T-helper 17 cell (primary cell): ENCODE results near the gene YES1. TPM values are rescaled to one million over a fixed set of nuclear protein-coding genes. Genes with fewer than 3 reads are reported as not detected.
A peak's percentile ranks its signal among the peaks of the same experiment; 100 is the strongest.
"Not testable (repeated sequence)": the region's sequence is repeated elsewhere in the genome, so short reads cannot be mapped to it uniquely, and the experiment has no call there.

Experiments used
- ATAC-seq: fragments of 150-1000 bp; cut with Tn5 transposase; 2 replicates; pipeline ENCODE4 v1.10.0; 2021; ENCODE audit warnings: mild to moderate bottlenecking, moderate library complexity
- DNase-seq, 3 donors: peaks; one replicate each; pipeline versions ENCODE4 v3.0.0 to v3.0.0-alpha.2; 2020 to 2021
- H3K9me3 ChIP-seq: one replicate; pipeline ENCODE4 v1.7.0; 2013; ENCODE audit warnings: low read length, mild to moderate bottlenecking; ENCODE audit not compliant: control insufficient read depth, poor library complexity, severe bottlenecking
- H3K27ac Mint-ChIP-seq: one replicate; pipeline ENCODE4 v1.8.0; 2022; ENCODE audit warnings: mild to moderate bottlenecking, moderate library complexity, mixed read lengths
- H3K27me3 Mint-ChIP-seq: one replicate; pipeline ENCODE4 v1.8.0; 2022; ENCODE audit warnings: mixed read lengths
- H3K36me3 Mint-ChIP-seq: one replicate; pipeline ENCODE4 v1.8.0; 2022; ENCODE audit warnings: low read depth, mixed read lengths
- H3K4me1 Mint-ChIP-seq: one replicate; pipeline ENCODE4 v1.8.0; 2022; ENCODE audit warnings: mild to moderate bottlenecking, mixed read lengths
- H3K4me3 Mint-ChIP-seq: one replicate; pipeline ENCODE4 v1.8.0; 2022; ENCODE audit warnings: mild to moderate bottlenecking, moderate library complexity, mixed read lengths
- total RNA-seq, 4 donors: library from RNA in 2 of 4; stranded (reverse) in 2 of 4; gene quantifications; one replicate each; pipeline ENCODE4 v1.2.3 and lab custom pipeline; 2022 to 2026

YES1 gene
- total RNA-seq, 2 donors from 2014 or later: 6.9 to 7.1 TPM

GRCh38 chr18:697800-698199 is 114.2 kb downstream of the YES1 start:
- Mint-ChIP-seq H3K27me3 (no peaks in the 10 kb centered on the region), H3K27ac (no peak overlapping the region), H3K4me1 (peaks cover 4% of the 10 kb centered on the region), H3K4me3 (no peak overlapping the region), H3K36me3 (peaks cover 2% of the 10 kb centered on the region)
- ATAC-seq (no peak), DNase-seq (no peak)
- H3K9me3 ChIP-seq: no peaks in the 10 kb centered on the region

- ATAC-seq (no peak), DNase-seq (no peak)
- peaks cover 3% of the 10 kb centered on the region for H3K36me3 Mint-ChIP-seq
- H3K4me3 Mint-ChIP-seq: no peak overlapping the region
- H3K27me3 Mint-ChIP-seq: no peaks in the 10 kb centered on the region
- H3K27ac Mint-ChIP-seq: no peak overlapping the region
- H3K9me3 ChIP-seq: no peaks in the 10 kb centered on the region
- peaks cover 3% of the 10 kb centered on the region for H3K4me1 Mint-ChIP-seq
Measured at GRCh38 chr18:697012-697411, 115.0 kb downstream of the YES1 start.

- Mint-ChIP-seq H3K27ac (peak overlapping the region; percentile 73), H3K4me1 (peaks cover 3% of the 10 kb centered on the region), H3K27me3 (no peaks in the 10 kb centered on the region), H3K4me3 (no peak overlapping the region), H3K36me3 (peaks cover 3% of the 10 kb centered on the region)
- DNase-seq (no peak), ATAC-seq (no peak)
- no peaks in the 10 kb centered on the region for H3K9me3 ChIP-seq
Measured at GRCh38 chr18:693466-694187, 118.4 kb downstream of the YES1 start.

GRCh38 chr18:692824-693223 is 119.2 kb downstream of the YES1 start:
- no peaks in the 10 kb centered on the region for H3K9me3 ChIP-seq
- Mint-ChIP-seq H3K36me3 (peaks cover 3% of the 10 kb centered on the region), H3K4me3 (no peak overlapping the region), H3K27me3 (no peaks in the 10 kb centered on the region), H3K27ac (no peak overlapping the region), H3K4me1 (peaks cover 3% of the 10 kb centered on the region)
- DNase-seq (no peak), ATAC-seq (no peak)

- no peaks in the 10 kb centered on the region for H3K27me3 Mint-ChIP-seq
- no peak overlapping the region for H3K4me3 Mint-ChIP-seq
- peaks cover 8% of the 10 kb centered on the region for H3K4me1 Mint-ChIP-seq
- H3K27ac Mint-ChIP-seq: no peak overlapping the region
- H3K36me3 Mint-ChIP-seq: peaks cover 3% of the 10 kb centered on the region
- no peak for DNase-seq
- no peaks in the 10 kb centered on the region for H3K9me3 ChIP-seq
- no peak for ATAC-seq
Measured at GRCh38 chr18:688323-688722, 123.7 kb downstream of the YES1 start.

DNA sequence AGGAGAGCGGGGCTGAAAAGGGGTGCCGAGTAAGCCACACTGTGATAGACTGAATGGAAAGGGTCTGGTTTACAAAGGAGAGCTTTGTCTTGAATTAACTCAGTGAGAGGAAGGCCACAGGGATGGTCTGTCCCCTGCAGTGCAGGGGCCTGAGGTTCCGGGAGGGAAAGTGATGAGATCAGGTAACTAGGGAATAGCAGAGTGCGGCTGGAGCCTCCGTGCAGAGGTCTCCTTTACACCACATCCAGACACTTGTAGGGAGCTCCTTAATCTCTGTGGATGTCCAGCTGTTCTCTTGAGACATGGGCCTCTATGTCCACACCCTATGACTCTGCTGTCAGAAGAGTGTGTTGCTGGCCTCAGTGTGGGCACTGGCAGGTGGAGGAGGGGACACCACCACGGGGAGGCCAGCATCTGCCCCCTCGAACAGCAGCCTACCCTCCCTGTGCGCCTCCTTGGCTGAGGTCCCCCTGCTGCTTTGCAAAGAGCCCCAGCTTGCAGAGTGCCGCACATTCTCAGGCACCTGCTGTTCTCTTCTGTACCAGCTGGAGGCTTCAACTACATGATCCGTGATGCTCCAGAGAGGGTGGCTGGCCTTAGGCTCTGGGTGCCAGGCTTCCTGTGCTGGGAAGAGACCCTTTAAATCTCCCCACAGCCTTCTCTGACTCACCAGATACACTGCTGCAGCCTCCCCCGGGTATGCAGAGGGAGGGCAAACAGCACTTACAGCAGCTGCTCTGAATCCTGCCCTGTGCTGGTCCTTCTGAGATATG is 125.5 kb downstream of the YES1 start:
- Mint-ChIP-seq H3K4me3 (no peak overlapping the region), H3K27ac (peak overlapping the region; percentile 37), H3K27me3 (no peaks in the 10 kb centered on the region), H3K36me3 (peaks cover 2% of the 10 kb centered on the region), H3K4me1 (peaks cover 16% of the 10 kb centered on the region)
- ATAC-seq (no peak), DNase-seq (no peak)
- no peaks in the 10 kb centered on the region for H3K9me3 ChIP-seq

DNA sequence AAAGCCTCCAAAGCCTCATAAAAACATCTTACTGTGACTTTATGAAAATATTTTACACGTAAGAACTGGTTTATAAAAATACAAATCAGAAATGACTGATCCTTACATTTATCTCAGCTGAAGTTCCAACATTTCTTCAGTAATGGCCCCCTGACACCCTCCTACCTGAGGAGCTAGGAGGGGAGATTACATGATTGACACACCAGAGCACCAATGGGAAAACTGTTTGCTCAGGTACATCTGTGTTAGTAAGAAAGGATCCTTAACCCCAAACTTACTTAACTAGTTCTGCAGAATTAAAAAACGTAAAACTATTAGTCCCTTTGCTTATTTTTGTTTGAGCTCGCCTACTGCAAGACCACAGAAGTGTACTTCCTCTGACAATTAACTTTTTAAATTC is 126.6 kb downstream of the YES1 start:
- peak overlapping the region; percentile 37 for H3K27ac Mint-ChIP-seq
- no peaks in the 10 kb centered on the region for H3K27me3 Mint-ChIP-seq
- H3K4me1 Mint-ChIP-seq: peaks cover 17% of the 10 kb centered on the region
- no peaks in the 10 kb centered on the region for H3K9me3 ChIP-seq
- peaks cover 2% of the 10 kb centered on the region for H3K36me3 Mint-ChIP-seq
- ATAC-seq: no peak
- no peak for DNase-seq
- no peak overlapping the region for H3K4me3 Mint-ChIP-seq

- ATAC-seq (no peak), DNase-seq (no peak)
- H3K9me3 ChIP-seq: no peaks in the 10 kb centered on the region
- H3K27ac Mint-ChIP-seq: peak overlapping the region; percentile 90
- H3K36me3 Mint-ChIP-seq: peaks cover 2% of the 10 kb centered on the region
- H3K4me3 Mint-ChIP-seq: no peak overlapping the region
- H3K27me3 Mint-ChIP-seq: no peaks in the 10 kb centered on the region
- peaks cover 19% of the 10 kb centered on the region for H3K4me1 Mint-ChIP-seq
Measured at GRCh38 chr18:683531-683930, 128.5 kb downstream of the YES1 start.

DNA sequence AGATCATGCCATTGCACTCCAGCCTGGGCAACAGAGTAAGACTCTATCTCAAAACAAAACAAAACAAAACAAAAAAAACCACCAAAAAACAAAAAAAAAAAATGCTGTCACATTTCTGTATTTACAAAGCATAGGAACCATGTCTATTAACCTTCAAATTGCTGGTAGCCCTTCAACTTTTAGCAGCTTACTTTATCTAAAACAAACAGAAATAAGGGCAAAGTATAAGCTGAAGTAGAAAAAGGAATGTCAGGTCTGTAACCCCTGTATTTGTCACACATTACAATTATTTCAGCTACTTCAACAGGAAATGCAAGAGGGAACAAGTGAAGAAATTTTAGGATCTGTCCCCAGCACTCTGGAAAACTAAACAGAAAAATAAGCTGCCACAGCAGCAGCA is 129.2 kb downstream of the YES1 start:
- ATAC-seq (no peak), DNase-seq (no peak)
- Mint-ChIP-seq H3K4me3 (no peak overlapping the region), H3K27ac (peak overlapping the region; percentile 90), H3K27me3 (no peaks in the 10 kb centered on the region), H3K36me3 (peaks cover 2% of the 10 kb centered on the region), H3K4me1 (peaks cover 19% of the 10 kb centered on the region)
- no peaks in the 10 kb centered on the region for H3K9me3 ChIP-seq

- not testable (repeated sequence) for H3K36me3 Mint-ChIP-seq, DNase-seq, H3K9me3 ChIP-seq, ATAC-seq, H3K27me3 Mint-ChIP-seq
- H3K27ac Mint-ChIP-seq: peak overlapping the region; percentile 90
- peak overlapping the region; percentile 5 for H3K4me3 Mint-ChIP-seq
- H3K4me1 Mint-ChIP-seq: peaks cover 17% of the 10 kb centered on the region
Measured at GRCh38 chr18:682416-682815, 129.6 kb downstream of the YES1 start.

DNA sequence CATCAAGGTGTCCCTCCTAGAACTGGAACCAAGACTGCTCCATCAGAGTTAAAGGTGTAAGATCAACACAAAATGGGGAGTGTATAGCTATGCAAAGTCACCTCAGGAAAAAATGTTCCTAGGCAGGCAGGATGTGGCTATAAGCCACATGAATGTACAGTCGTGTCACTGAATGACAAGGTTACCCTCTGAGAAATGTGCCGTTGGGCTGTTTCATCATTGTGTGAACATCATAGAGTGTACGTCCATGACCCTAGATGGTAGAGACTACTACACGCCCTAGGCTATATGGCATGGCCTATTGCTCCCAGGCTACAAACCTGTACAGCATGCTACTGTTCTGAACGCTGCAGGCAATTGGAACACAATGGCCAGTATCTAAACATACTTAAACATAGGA is 130.1 kb downstream of the YES1 start:
- peak overlapping the region; percentile 5 for H3K4me3 Mint-ChIP-seq
- H3K36me3 Mint-ChIP-seq: peaks cover 2% of the 10 kb centered on the region
- peak overlapping the region; percentile 90 for H3K27ac Mint-ChIP-seq
- H3K4me1 Mint-ChIP-seq: peaks cover 15% of the 10 kb centered on the region
- peak; percentile 95 for ATAC-seq
- no peak for DNase-seq
- H3K9me3 ChIP-seq: no peaks in the 10 kb centered on the region
- H3K27me3 Mint-ChIP-seq: no peaks in the 10 kb centered on the region

DNA sequence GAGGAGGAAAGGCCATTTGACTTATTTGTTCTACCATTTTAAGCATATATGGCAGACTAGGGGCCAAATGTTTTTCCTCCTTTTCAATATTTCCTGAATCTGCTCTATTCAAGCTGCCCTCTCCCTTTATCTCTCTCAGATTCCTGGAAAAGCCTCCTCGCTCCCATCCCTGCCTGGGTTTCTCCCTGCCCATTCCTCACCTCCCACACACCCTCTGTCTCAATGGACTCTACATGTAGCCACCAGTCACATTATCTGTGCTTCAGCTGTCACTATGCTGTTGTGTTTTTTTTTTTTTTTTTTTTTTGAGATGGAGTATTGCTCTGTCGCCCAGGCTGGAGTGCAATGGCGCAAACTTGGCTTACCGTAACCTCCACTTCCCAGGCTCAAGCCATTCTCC is 131.7 kb downstream of the YES1 start:
- H3K27ac Mint-ChIP-seq: peak overlapping the region; percentile 53
- H3K9me3 ChIP-seq: no peaks in the 10 kb centered on the region
- ATAC-seq (no peak), DNase-seq (no peak)
- H3K4me3 Mint-ChIP-seq: no peak overlapping the region
- H3K27me3 Mint-ChIP-seq: no peaks in the 10 kb centered on the region
- peaks cover 19% of the 10 kb centered on the region for H3K4me1 Mint-ChIP-seq
- H3K36me3 Mint-ChIP-seq: peaks cover 9% of the 10 kb centered on the region

DNA sequence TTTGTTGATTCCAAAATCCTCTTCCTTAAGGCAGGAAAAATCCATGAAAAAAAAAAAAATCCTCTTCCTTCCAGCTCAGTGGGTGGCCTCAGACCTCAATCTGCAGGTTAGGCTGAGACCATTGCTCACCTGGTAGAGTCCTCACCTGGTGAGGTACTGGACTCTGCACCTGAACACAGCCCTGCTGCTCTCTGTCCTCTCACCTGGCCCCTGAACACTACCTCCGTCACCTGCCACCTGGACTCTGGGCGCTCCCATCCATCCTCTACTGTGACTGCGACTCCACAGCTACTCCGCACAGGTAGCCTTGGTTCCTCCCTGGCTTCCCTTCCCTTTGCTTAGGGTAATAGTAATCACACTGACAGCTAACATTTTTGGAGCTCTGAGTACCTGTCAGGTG is 132.5 kb downstream of the YES1 start:
- Mint-ChIP-seq H3K27ac (peak overlapping the region; percentile 53), H3K4me1 (peaks cover 19% of the 10 kb centered on the region), H3K4me3 (no peak overlapping the region), H3K27me3 (no peaks in the 10 kb centered on the region), H3K36me3 (peaks cover 9% of the 10 kb centered on the region)
- no peak for DNase-seq
- H3K9me3 ChIP-seq: no peaks in the 10 kb centered on the region
- ATAC-seq: no peak
